Right lobe of liver (tissue), 6 donors: ENCODE results near the gene BARHL1. TPM values are rescaled to one million over a fixed set of nuclear protein-coding genes. Genes with fewer than 3 reads are reported as not detected.

Experiments
- ATAC-seq, 4 donors: fragments of 200-7000 bp; cut with Tn5 transposase; one replicate each; pipeline ENCODE4 v1.9.1; 2020; ENCODE audit warnings: mild to moderate bottlenecking in 4 of 4, moderate library complexity in 4 of 4
- DNase-seq, 3 donors: peaks; one replicate each; pipeline ENCODE4 v3.0.0-alpha.2; 2020
- H3K27ac ChIP-seq, 3 donors: fragments of 200-600 bp; one replicate each; pipeline ENCODE4 v1.8.0; 2022
- H3K27me3 ChIP-seq, 2 donors: fragments of 200-600 bp; one replicate each; pipeline ENCODE4 v1.8.0; 2022
- H3K36me3 ChIP-seq, 4 donors: fragments of 200-600 bp; sonication (generic) in 1 of 4; one replicate each; pipeline versions ENCODE4 v1.5.1 to v1.8.0; 2017 to 2022; ENCODE audit warnings: control low read depth in 1 of 4
- H3K4me1 ChIP-seq, 4 donors: fragments of 200-600 bp; sonication (generic) in 1 of 4; one replicate each; pipeline versions ENCODE4 v1.5.1 to v1.8.0; 2017 to 2022; ENCODE audit warnings: control low read depth in 1 of 4
- H3K4me3 ChIP-seq, 3 donors: fragments of 200-600 bp; one replicate each; pipeline ENCODE4 v1.8.0; 2022
- H3K9me3 ChIP-seq, 4 donors: fragments of 200-600 bp; sonication (generic) in 1 of 4; one replicate each; pipeline versions ENCODE4 v1.5.1 to v1.8.0; 2017 to 2022; ENCODE audit warnings: control low read depth in 1 of 4
- POLR2A ChIP-seq: fragments of 450-650 bp; IDR thresholded peaks from one replicate; pipeline ENCODE4 v1.6.1; 2017; ENCODE audit warnings: antibody characterized with exemption, mild to moderate bottlenecking
- WGBS: methylation state at CpG from one replicate; pipeline ENCODE4 v1.1.6; 2018; ENCODE audit warnings: low coverage, low lambda C conversion rate; ENCODE audit not compliant: insufficient coverage; ENCODE audit errors: missing lambda C conversion rate; 5-methylcytosine and 5-hydroxymethylcytosine counted together
- intact Hi-C, 2 donors: fragments of 100-400 bp; cut with DNase I; formaldehyde crosslinking; loops; one replicate each; pipeline versions ENCODE4 v1.11.2 to v1.14.1; 2022
- total RNA-seq, 6 experiments: library from RNA; depleted of rRNA in 2 of 6; stranded (reverse); fragments of >200 nt in 2 of 6; fragmentation: NEBNext Ultra II Directional in 3 of 6; extraction: Animal tissue kit (Norgen Biotek cat#: 25700) in 3 of 6; gene quantifications; one replicate each; pipeline versions ENCODE4 v1.1.0 to v1.2.4, GENCODE V29; 2016 to 2023
- TF ChIP-seq, protein P1 (sequence below), 4 donors: fragments of 200-600 bp in 3 of 4; fragments of 450-650 bp in 1 of 4; IDR thresholded peaks; one replicate each; pipeline versions ENCODE4 v1.5.1 to v1.8.0; 2016 to 2022; ENCODE audit warnings: antibody characterized with exemption in 4 of 4, mild to moderate bottlenecking in 2 of 4
- donor health status: DM: no; HTN: yes; CAD: no.
- donor health status: DM: no; HTN: no; CAD: no.
- donor health status: DM: no; HTN: no; CAD: no.
- donor health status: DM: no; HTN: yes; CAD: no.
- donor health status: DM: no; HTN: yes; CAD: no.

Gene BARHL1
- total RNA-seq, 6 experiments from 2014 or later: not detected

DNA sequence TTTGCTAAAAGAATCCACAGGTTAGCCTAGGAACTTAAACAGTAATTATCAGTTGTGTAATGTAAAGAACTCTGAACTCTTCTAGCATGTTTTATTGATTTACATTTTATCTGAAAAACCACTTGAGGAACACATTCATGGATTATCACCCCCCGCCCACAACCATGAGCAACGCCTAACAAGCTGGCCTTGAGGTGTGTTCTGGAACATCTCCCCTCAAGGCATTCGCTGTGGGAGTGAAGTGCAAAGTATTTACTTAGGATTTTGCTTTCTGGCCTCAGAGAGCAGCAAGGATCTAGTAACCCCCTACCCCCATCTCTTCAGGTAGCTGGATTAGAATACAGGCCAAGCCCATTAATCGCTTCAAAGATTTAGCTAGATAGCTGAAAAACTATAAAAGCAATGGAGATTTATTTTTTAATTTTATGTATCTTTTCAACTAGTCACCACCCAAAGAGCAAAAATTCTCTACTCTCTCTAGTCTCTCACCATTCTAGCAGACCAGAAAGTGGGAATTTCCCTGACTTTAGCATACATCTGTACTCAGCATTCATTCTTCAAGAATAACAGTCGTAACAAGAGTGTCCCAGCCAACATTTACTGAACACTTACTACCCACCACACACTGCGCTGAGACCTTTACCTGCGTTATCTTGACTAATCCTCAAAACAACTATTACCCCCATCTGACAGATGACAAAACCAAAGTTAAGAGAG is 50.2 kb downstream of the BARHL1 start:
- Histone ChIP-seq H3K9me3 (no peaks in the 10 kb centered on the region), H3K27ac (no peak overlapping the region), H3K27me3 (no peaks in the 10 kb centered on the region), H3K36me3 (peaks cover 0 to 27% (median 11%) of the 10 kb centered on the region in 4 donors), H3K4me1 (no peaks in the 10 kb centered on the region), H3K4me3 (no peak overlapping the region)
- no peak for TF ChIP-seq POLR2A
- TF ChIP-seq, protein P1, sequence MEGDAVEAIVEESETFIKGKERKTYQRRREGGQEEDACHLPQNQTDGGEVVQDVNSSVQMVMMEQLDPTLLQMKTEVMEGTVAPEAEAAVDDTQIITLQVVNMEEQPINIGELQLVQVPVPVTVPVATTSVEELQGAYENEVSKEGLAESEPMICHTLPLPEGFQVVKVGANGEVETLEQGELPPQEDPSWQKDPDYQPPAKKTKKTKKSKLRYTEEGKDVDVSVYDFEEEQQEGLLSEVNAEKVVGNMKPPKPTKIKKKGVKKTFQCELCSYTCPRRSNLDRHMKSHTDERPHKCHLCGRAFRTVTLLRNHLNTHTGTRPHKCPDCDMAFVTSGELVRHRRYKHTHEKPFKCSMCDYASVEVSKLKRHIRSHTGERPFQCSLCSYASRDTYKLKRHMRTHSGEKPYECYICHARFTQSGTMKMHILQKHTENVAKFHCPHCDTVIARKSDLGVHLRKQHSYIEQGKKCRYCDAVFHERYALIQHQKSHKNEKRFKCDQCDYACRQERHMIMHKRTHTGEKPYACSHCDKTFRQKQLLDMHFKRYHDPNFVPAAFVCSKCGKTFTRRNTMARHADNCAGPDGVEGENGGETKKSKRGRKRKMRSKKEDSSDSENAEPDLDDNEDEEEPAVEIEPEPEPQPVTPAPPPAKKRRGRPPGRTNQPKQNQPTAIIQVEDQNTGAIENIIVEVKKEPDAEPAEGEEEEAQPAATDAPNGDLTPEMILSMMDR (IDR thresholded peaks at IDR 0.05): no peak
- 89% methylated on average over 4 of the region's 7 CpGs for WGBS
- DNase-seq (no peak), ATAC-seq (no peak)
- intact Hi-C loops: no loop called here

DNA sequence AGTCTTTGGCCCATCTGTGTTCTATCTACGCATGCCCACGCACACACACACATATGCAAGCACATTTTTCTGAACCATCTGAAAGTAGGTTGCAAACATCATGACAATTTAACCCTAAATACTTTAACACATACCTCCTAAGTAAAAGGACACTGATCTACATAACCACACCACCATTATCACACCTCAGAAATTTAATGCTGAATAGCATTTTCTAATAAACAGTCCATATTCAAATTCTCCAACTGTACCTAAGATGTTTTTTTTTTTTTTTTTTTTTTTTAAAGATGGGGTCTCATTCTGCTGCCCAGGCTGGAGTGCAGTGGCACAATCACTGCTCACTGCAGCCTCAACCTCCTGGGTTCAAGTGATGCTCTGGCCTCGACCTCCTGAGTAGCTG is 51.9 kb downstream of the BARHL1 start:
- WGBS: 95% methylated on average over 2 of the region's 3 CpGs
- H3K27me3 ChIP-seq: no peaks in the 10 kb centered on the region
- DNase-seq (no peak), ATAC-seq (no peak)
- no peak overlapping the region for H3K27ac ChIP-seq
- no peak overlapping the region for H3K4me3 ChIP-seq
- TF ChIP-seq, protein P1 (IDR thresholded peaks at IDR 0.05): no peak
- TF ChIP-seq POLR2A: no peak
- H3K36me3 ChIP-seq: peaks cover 0 to 28% (median 8%) of the 10 kb centered on the region in 4 donors
- H3K4me1 ChIP-seq: no peaks in the 10 kb centered on the region
- H3K9me3 ChIP-seq: no peaks in the 10 kb centered on the region
- intact Hi-C loops: no loop called here

DNA sequence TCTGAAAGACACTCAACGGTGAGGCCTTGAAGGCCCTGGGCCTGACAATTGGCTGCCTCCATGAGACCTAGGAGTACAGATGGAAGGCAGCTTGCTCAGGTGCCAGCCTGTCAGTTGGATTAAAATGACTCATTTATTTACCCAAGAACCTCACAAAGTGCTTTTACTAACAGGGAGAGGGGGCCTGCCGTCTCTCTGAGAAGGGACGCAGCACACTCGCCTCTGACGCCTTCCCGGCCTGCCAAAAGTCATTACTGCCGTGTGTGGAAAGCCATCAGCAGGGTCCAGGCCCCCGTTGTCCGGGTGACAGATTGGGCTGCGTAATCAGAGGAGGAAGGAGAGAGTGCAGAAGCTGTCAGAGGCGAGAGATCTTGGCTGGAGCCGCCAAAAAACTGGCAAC is 54.9 kb downstream of the BARHL1 start:
- ATAC-seq (no peak), DNase-seq (no peak)
- Histone ChIP-seq H3K36me3 (peaks cover 0 to 26% (median 9%) of the 10 kb centered on the region in 4 donors), H3K27me3 (no peaks in the 10 kb centered on the region), H3K4me1 (no peaks in the 10 kb centered on the region), H3K4me3 (no peak overlapping the region), H3K27ac (no peak overlapping the region), H3K9me3 (no peaks in the 10 kb centered on the region)
- TF ChIP-seq, protein P1 (IDR thresholded peaks at IDR 0.05): no peak
- no peak for TF ChIP-seq POLR2A
- intact Hi-C loops: no loop called here
- WGBS: 94% methylated on average over 8 of the region's 12 CpGs

DNA sequence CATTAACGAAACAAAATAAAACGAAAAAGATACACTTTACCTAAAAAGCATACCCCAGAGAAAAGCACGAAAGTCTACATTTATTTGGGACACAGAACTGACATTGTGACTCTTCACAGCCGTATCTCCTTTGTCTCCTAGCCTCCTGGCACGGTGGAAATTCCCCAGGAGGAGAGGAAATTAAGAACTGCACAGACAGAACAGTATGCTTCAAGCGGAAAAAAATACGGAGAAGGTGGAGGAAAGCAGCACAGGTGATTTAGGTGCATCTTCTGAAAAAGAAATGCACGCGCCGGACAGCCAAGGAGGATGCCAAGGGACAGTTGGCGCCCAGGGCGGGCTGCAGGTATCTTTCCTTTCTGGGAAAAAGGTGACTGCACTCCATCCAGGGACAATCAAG is 55.4 kb downstream of the BARHL1 start:
- intact Hi-C loops: no loop called here
- no peaks in the 10 kb centered on the region for H3K4me1 ChIP-seq
- no peaks in the 10 kb centered on the region for H3K9me3 ChIP-seq
- 91% methylated on average over 8 of the region's 12 CpGs for WGBS
- no peak for TF ChIP-seq POLR2A
- TF ChIP-seq, protein P1 (IDR thresholded peaks at IDR 0.05): no peak
- no peak for DNase-seq
- H3K36me3 ChIP-seq: peaks cover 0 to 30% (median 9%) of the 10 kb centered on the region in 4 donors
- no peak overlapping the region for H3K4me3 ChIP-seq
- no peaks in the 10 kb centered on the region for H3K27me3 ChIP-seq
- ATAC-seq: no peak
- no peak overlapping the region for H3K27ac ChIP-seq
